Osteocyte (in vitro differentiated cells): Measurements from ENCODE around the gene CDK16. TPM values are rescaled to one million over a fixed set of nuclear protein-coding genes. Genes with fewer than 3 reads are reported as not detected.

Experiments
- DNase-seq: peaks from one replicate; pipeline ENCODE4 v3.0.0; 2021; ENCODE audit warnings: mixed read lengths; ENCODE audit not compliant: unreplicated experiment; ENCODE audit errors: extremely low spot score
- H3K27ac Mint-ChIP-seq: one replicate; pipeline ENCODE4 v1.8.0; 2021; ENCODE audit warnings: mild to moderate bottlenecking, mixed read lengths; ENCODE audit not compliant: unreplicated experiment
- H3K27me3 Mint-ChIP-seq: one replicate; pipeline ENCODE4 v1.8.0; 2021; ENCODE audit warnings: mixed read lengths; ENCODE audit not compliant: unreplicated experiment
- H3K36me3 Mint-ChIP-seq: one replicate; pipeline ENCODE4 v1.8.0; 2021; ENCODE audit warnings: mixed read lengths; ENCODE audit not compliant: unreplicated experiment
- H3K4me1 Mint-ChIP-seq: one replicate; pipeline ENCODE4 v1.8.0; 2021; ENCODE audit warnings: mixed read lengths; ENCODE audit not compliant: unreplicated experiment
- H3K4me3 Mint-ChIP-seq: one replicate; pipeline ENCODE4 v1.8.0; 2021; ENCODE audit warnings: mild to moderate bottlenecking, moderate library complexity, mixed read lengths; ENCODE audit not compliant: unreplicated experiment
- H3K9me3 Mint-ChIP-seq: one replicate; pipeline ENCODE4 v1.8.0; 2021; ENCODE audit warnings: mixed read lengths; ENCODE audit not compliant: unreplicated experiment
- total RNA-seq: library from RNA; stranded (reverse); gene quantifications from 2 replicates; pipeline ENCODE4 v1.2.1, GENCODE V29; 2021
- TF ChIP-seq, protein P1 (sequence below): fragments of 200-600 bp; sonication (generic); IDR thresholded peaks from 2 replicates; pipeline ENCODE4 v1.5.0; 2021; ENCODE audit warnings: antibody characterized with exemption, mild to moderate bottlenecking, moderate library complexity

Gene CDK16
- total RNA-seq, 1 donor from 2014 or later: 174 TPM

DNA sequence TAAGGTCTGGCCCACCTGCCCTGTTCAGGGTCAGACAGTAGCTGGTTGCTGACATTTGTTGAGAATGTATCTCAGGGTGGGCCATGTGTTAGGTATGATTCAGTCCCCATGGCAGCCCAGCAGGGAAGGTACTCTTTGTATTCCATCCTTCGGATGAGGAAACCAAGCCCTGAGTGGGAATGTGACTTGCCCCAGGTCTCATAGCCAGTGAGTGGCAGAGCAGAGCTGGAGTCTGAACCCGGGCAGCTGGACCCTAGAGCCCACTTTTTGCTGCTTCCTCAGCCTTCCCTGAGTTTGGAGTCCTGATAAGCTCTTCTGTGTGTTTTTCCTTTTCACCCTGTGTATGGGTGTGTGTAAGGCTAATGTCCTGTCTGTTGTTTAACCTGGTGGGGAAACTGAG lies 46.5 kb upstream of the CDK16 start:
- no peak overlapping the region for H3K4me3 Mint-ChIP-seq
- no peak for DNase-seq
- TF ChIP-seq, protein P1, sequence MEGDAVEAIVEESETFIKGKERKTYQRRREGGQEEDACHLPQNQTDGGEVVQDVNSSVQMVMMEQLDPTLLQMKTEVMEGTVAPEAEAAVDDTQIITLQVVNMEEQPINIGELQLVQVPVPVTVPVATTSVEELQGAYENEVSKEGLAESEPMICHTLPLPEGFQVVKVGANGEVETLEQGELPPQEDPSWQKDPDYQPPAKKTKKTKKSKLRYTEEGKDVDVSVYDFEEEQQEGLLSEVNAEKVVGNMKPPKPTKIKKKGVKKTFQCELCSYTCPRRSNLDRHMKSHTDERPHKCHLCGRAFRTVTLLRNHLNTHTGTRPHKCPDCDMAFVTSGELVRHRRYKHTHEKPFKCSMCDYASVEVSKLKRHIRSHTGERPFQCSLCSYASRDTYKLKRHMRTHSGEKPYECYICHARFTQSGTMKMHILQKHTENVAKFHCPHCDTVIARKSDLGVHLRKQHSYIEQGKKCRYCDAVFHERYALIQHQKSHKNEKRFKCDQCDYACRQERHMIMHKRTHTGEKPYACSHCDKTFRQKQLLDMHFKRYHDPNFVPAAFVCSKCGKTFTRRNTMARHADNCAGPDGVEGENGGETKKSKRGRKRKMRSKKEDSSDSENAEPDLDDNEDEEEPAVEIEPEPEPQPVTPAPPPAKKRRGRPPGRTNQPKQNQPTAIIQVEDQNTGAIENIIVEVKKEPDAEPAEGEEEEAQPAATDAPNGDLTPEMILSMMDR: no peak
- no peaks in the 10 kb centered on the region for H3K4me1 Mint-ChIP-seq
- no peaks in the 10 kb centered on the region for H3K9me3 Mint-ChIP-seq
- no peaks in the 10 kb centered on the region for H3K27me3 Mint-ChIP-seq
- peaks cover 5% of the 10 kb centered on the region for H3K36me3 Mint-ChIP-seq
- H3K27ac Mint-ChIP-seq: no peak overlapping the region

DNA sequence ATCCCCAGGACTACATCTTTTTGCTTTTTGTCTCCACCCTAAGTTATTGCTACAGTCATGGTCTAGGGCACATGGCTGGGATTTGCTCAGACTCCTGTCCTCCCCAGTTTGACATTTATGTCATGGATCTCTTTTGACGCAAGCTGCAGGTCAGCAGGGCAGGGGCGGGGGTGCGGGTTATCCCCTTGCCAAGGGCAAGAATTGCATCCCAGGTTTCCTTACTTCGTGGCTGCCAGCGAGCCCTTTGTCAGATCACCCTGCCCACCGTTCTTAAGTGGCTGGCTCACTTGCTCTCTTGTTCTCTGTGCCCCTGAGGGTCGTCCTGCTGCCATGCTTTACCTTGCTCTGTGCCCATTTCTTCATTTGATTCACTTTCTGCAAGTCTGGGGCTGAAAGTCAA lies 45.9 kb upstream of the CDK16 start:
- no peaks in the 10 kb centered on the region for H3K4me1 Mint-ChIP-seq
- no peaks in the 10 kb centered on the region for H3K9me3 Mint-ChIP-seq
- DNase-seq: no peak
- no peaks in the 10 kb centered on the region for H3K27me3 Mint-ChIP-seq
- H3K4me3 Mint-ChIP-seq: no peak overlapping the region
- H3K36me3 Mint-ChIP-seq: peaks cover 5% of the 10 kb centered on the region
- TF ChIP-seq, protein P1: no peak
- H3K27ac Mint-ChIP-seq: no peak overlapping the region

DNA sequence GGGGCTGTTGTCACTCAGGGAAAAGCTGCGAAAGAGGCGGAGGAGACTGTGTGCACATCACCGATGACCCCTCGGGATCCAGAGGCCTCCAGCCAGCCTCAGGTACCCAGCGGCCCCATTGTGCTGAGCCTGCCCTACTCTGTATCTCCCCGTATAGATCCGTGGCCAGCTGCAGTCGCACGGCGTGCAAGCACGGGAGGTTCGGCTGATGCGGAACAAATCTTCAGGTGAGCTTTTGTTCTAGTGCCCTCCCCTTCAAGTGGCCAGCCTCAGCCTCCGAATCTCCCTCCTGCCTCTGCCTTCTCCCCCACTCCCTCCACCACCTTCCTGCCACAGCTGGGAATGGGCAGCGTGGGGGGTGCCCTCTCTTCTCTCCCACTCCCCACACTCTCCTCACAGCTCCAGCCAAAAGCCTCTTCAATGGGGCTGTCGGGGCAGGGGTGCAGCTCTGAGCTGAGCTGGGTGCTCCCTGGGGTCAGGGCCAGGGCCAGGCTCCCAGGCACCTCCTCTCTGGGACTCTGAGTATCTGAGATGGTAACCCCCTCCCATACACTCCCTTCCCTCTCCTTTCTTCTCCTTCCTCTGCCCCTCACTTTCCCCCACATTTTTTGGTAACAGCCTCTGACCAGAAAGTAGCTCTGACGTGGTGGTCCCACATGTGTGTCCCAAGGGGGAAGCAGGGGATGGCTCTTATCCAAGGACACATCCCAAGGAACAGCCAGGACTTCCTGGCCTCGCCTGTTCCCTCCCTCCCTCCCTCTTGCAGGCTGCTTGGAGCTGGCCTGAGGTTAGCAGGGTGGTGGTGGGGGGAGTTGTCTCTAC lies 45.3 kb upstream of the CDK16 start:
- no peak overlapping the region for H3K27ac Mint-ChIP-seq
- DNase-seq: no peak
- H3K9me3 Mint-ChIP-seq: no peaks in the 10 kb centered on the region
- H3K4me1 Mint-ChIP-seq: no peaks in the 10 kb centered on the region
- no peak overlapping the region for H3K4me3 Mint-ChIP-seq
- peaks cover 8% of the 10 kb centered on the region for H3K36me3 Mint-ChIP-seq
- TF ChIP-seq, protein P1: no peak
- H3K27me3 Mint-ChIP-seq: no peaks in the 10 kb centered on the region

DNA sequence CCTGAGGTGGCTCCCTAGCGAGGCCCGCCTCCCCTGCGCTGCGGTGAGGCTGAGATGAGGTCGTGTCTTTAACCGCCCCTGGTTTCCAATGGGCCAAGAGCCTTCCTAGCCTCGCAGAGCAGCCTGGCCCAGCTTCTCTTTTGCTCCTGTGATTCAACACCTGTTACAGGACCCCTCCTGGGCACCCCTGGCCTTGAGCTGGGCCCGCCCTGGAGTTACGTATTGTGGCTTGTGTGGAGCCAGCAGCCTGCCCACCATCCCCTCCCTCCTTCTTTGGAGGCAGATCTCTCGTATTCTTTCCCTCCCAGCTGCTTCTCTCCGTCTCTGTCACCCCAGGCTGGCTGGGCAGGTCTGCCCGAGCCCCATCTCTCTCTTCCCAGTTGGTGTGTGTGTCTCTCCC lies 44.1 kb upstream of the CDK16 start:
- DNase-seq: no peak
- H3K27me3 Mint-ChIP-seq: no peaks in the 10 kb centered on the region

More for the DNA sequence above, 44.1 kb upstream of the CDK16 start:
- no peaks in the 10 kb centered on the region for H3K9me3 Mint-ChIP-seq
- H3K4me3 Mint-ChIP-seq: no peak overlapping the region
- no peaks in the 10 kb centered on the region for H3K4me1 Mint-ChIP-seq
- no peak overlapping the region for H3K27ac Mint-ChIP-seq
- H3K36me3 Mint-ChIP-seq: peaks cover 11% of the 10 kb centered on the region
- TF ChIP-seq, protein P1: no peak
